ENCODE data around the gene TMSB15C. TPM values are rescaled to one million over a fixed set of nuclear protein-coding genes. Genes with fewer than 3 reads are reported as not detected.
"Not testable (repeated sequence)": the region's sequence is repeated elsewhere in the genome, so short reads cannot be mapped to it uniquely, and the experiment has no call there.

The TMSB15C gene
- total and polyA plus RNA-seq, 2 donors (not counting 1 experiment from before 2014, with no cell fraction given) = 2.0 to 2.6 TPM

DNA sequence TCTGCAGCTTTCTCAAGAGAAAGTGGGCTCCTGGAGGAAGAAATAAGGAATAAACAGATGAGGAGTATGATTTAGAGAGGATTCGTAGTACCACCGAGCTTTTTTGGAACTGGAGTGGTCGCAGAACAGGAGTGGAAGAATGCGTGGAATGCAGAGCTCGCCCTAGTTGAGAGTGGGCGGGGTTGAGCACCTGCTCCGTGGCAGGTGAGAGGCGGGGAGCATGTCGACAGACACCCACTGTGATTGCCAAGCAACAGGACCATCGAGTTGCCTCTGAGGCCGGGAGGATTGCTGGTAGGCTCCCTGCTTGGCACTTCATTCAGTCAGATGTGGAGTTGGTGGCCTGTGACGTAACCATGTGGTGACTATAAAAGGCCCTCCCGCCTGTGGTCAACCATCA, 21.1 kb downstream of the TMSB15C start:
- H3K4me2 ChIP-seq (ENCODE audit: extremely low read depth, insufficient read depth, low read length); H3K4me3 ChIP-seq (replicated peaks in 1 of 4; ENCODE audit: control extremely low read depth in 1 of 4, insufficient read depth in 1 of 4, low read depth in 3 of 4, low read length in 4 of 4); DNase-seq (ENCODE audit: low read depth in 2 of 2); H3K4me1 ChIP-seq (ENCODE audit: control insufficient read depth, extremely low read depth, insufficient read depth, low read length); H3K9me3 ChIP-seq (ENCODE audit: control insufficient read depth, insufficient read depth, low read depth, low read length); H3K9ac ChIP-seq (ENCODE audit: insufficient read depth, low read length); H3K27me3 ChIP-seq (ENCODE audit: control insufficient read depth, insufficient read depth, low read length); H3K79me2 ChIP-seq (ENCODE audit: control insufficient read depth, insufficient read depth, low read length); H2AFZ ChIP-seq (ENCODE audit: low read length); H4K20me1 ChIP-seq (ENCODE audit: control insufficient read depth, extremely low read depth, insufficient read depth, low read length); H3K27ac ChIP-seq (ENCODE audit: insufficient read depth, low read length); H3K36me3 ChIP-seq (ENCODE audit: control insufficient read depth, insufficient read depth, low read length): not testable (repeated sequence)

GRCh38 chrX:104047171-104047570, 28.9 kb downstream of the TMSB15C start:
- H3K36me3 ChIP-seq (ENCODE audit: control insufficient read depth, insufficient read depth, low read length) = no peaks in the 10 kb centered on the region
- H3K9me3 ChIP-seq (ENCODE audit: control insufficient read depth, insufficient read depth, low read depth, low read length) = no peaks in the 10 kb centered on the region
- TF ChIP-seq EZH2 (IDR thresholded peaks at IDR 0.05; ENCODE audit: low read length, missing control alignments) = no peak
- no peak for TF ChIP-seq CTCF (conservative IDR thresholded peaks at IDR 0.05 in 1 of 2, IDR thresholded peaks at IDR 0.05 in 1 of 2; ENCODE audit: low read depth in 1 of 2, low read length in 2 of 2)
- no peaks in the 10 kb centered on the region for H3K4me1 ChIP-seq (ENCODE audit: control insufficient read depth, extremely low read depth, insufficient read depth, low read length)
- DNase-seq (ENCODE audit: low read depth in 2 of 2) = no peak
- no peaks in the 10 kb centered on the region for H3K79me2 ChIP-seq (ENCODE audit: control insufficient read depth, insufficient read depth, low read length)
- H4K20me1 ChIP-seq (ENCODE audit: control insufficient read depth, extremely low read depth, insufficient read depth, low read length) = peaks cover 2% of the 10 kb centered on the region
- H3K27me3 ChIP-seq (ENCODE audit: control insufficient read depth, insufficient read depth, low read length) = no peaks in the 10 kb centered on the region
- H2AFZ ChIP-seq (ENCODE audit: low read length) = no peak overlapping the region
- no peak overlapping the region for H3K9ac ChIP-seq (ENCODE audit: insufficient read depth, low read length)
- H3K27ac ChIP-seq (ENCODE audit: insufficient read depth, low read length) = no peak overlapping the region
- H3K4me3 ChIP-seq (replicated peaks in 1 of 4; ENCODE audit: control extremely low read depth in 1 of 4, insufficient read depth in 1 of 4, low read depth in 3 of 4, low read length in 4 of 4) = no peak overlapping the region
- H3K4me2 ChIP-seq (ENCODE audit: extremely low read depth, insufficient read depth, low read length) = no peak overlapping the region

DNA sequence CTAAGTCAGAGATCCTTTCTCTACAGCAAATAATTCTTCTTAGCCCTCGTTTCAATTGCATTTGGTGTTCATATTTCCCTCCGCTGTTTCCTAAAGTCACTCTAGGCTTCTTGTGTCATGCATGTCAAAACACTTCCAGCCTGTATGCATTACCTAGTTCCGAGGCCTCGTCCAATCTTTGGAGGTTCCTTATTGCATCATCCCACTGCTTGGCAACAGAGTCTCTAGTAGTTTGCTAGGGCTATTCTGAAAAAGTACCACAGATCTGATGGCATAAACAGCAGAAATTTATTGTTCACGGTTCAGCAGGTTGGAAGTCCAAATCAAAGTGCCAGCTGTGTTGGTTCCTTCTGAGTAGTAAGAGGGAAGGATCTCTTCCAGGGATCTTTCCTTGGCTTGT, 30.4 kb downstream of the TMSB15C start:
- no peak overlapping the region for H3K4me3 ChIP-seq (replicated peaks in 1 of 4; ENCODE audit: control extremely low read depth in 1 of 4, insufficient read depth in 1 of 4, low read depth in 3 of 4, low read length in 4 of 4)
- TF ChIP-seq CTCF (conservative IDR thresholded peaks at IDR 0.05 in 1 of 2, IDR thresholded peaks at IDR 0.05 in 1 of 2; ENCODE audit: low read depth in 1 of 2, low read length in 2 of 2) = no peak
- TF ChIP-seq EZH2 (IDR thresholded peaks at IDR 0.05; ENCODE audit: low read length, missing control alignments) = no peak
- no peaks in the 10 kb centered on the region for H3K27me3 ChIP-seq (ENCODE audit: control insufficient read depth, insufficient read depth, low read length)
- H3K9ac ChIP-seq (ENCODE audit: insufficient read depth, low read length) = no peak overlapping the region
- no peaks in the 10 kb centered on the region for H3K4me1 ChIP-seq (ENCODE audit: control insufficient read depth, extremely low read depth, insufficient read depth, low read length)
- no peak overlapping the region for H2AFZ ChIP-seq (ENCODE audit: low read length)
- no peak for DNase-seq (ENCODE audit: low read depth in 2 of 2)
- H3K27ac ChIP-seq (ENCODE audit: insufficient read depth, low read length) = no peak overlapping the region
- peaks cover 2% of the 10 kb centered on the region for H4K20me1 ChIP-seq (ENCODE audit: control insufficient read depth, extremely low read depth, insufficient read depth, low read length)
- no peak overlapping the region for H3K4me2 ChIP-seq (ENCODE audit: extremely low read depth, insufficient read depth, low read length)
- H3K79me2 ChIP-seq (ENCODE audit: control insufficient read depth, insufficient read depth, low read length) = no peaks in the 10 kb centered on the region
- no peaks in the 10 kb centered on the region for H3K36me3 ChIP-seq (ENCODE audit: control insufficient read depth, insufficient read depth, low read length)
- H3K9me3 ChIP-seq (ENCODE audit: control insufficient read depth, insufficient read depth, low read depth, low read length) = no peaks in the 10 kb centered on the region
